ENCODE results near the gene ZBTB16. TPM values are rescaled to one million over a fixed set of nuclear protein-coding genes. Genes with fewer than 3 reads are reported as not detected.

The ZBTB16 gene, protein sequence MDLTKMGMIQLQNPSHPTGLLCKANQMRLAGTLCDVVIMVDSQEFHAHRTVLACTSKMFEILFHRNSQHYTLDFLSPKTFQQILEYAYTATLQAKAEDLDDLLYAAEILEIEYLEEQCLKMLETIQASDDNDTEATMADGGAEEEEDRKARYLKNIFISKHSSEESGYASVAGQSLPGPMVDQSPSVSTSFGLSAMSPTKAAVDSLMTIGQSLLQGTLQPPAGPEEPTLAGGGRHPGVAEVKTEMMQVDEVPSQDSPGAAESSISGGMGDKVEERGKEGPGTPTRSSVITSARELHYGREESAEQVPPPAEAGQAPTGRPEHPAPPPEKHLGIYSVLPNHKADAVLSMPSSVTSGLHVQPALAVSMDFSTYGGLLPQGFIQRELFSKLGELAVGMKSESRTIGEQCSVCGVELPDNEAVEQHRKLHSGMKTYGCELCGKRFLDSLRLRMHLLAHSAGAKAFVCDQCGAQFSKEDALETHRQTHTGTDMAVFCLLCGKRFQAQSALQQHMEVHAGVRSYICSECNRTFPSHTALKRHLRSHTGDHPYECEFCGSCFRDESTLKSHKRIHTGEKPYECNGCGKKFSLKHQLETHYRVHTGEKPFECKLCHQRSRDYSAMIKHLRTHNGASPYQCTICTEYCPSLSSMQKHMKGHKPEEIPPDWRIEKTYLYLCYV
- total RNA-seq (2022; extraction: Qiagen RNA extraction; ENCODE audit: low read depth), result not detected in 5 replicates

DNA sequence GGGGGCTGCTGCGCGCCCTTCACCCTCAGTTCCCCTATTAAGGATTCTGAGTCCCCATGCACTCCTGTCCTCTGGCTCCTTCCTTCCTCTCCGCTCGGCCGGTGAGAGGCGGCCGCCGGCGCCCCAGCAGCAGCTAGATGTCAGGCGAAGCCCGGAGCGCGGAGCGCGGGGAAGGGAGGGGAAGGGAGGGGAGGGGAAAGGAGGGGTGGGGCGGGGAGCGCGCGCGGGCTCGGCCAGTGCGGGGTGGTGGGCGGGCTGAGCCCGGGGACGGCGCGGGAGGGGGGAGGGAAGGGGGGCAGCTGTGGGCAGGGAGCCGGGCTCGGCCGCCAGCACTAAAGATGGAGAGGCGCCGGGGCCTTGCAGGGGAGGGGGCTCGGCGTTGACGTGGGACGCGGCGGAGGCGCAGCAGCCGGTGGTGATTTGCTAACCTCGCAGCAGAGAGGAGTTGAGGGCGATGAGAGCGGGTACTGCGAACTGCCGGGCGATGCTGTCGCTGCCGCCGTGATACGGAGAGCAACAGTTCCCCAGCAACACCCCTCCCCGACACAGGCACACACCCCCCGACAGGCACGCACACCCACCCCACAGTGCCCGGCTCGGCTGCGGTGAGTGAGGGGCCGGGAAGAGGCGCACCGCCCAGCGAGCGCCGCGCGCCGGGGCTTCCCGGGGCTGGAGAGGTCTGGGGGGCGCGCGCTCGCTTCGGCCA, at the start of gene ZBTB16:
Gene ZBTB16 (plus strand): TSS at position 434 of the 706 bp plus-strand sequence. CDS start 3,590 bp downstream, outside the sequence.

GRCh38 chr11:114295676-114296604, 236.4 kb downstream of the ZBTB16 start, which contains the start of gene NNMT:
Gene NNMT (plus strand): TSS chr11:114296399. CDS start chr11:114296557, 158 bp downstream.

Other genes with a start within 250 kb of the ZBTB16 start
- gene USP28, start 184.1 kb upstream of the ZBTB16 start, total RNA-seq (2022; extraction: Qiagen RNA extraction; ENCODE audit: low read depth), result 12.1 to 21.1 TPM (median 17.3 TPM) in 5 replicates
- not detected in 5 replicates for gene HTR3B, start 154.9 kb upstream of the ZBTB16 start, total RNA-seq (2022; extraction: Qiagen RNA extraction; ENCODE audit: low read depth)
- gene HTR3A, start 84.6 kb upstream of the ZBTB16 start, total RNA-seq (2022; extraction: Qiagen RNA extraction; ENCODE audit: low read depth), result not detected in 5 replicates
- gene NNMT, start 236.7 kb downstream of the ZBTB16 start, total RNA-seq (2022; extraction: Qiagen RNA extraction; ENCODE audit: low read depth), result 135 to 173 TPM (median 159 TPM) in 5 replicates